GM19239 (cell line): ENCODE measurements around the gene NAALADL2.
"Not testable (repeated sequence)": the region's sequence is repeated elsewhere in the genome, so short reads cannot be mapped to it uniquely, and the experiment has no call there.

Source experiments
- DNase-seq: peaks from one replicate; pipeline ENCODE4 v3.0.0; 2011; ENCODE audit warnings: low spot score; ENCODE audit not compliant: insufficient read length
- FAIRE-seq: peaks from 2 replicates; lab custom pipeline; 2011; peaks lifted over from hg19 to GRCh38; lab: Jason Lieb, UNC

Gene NAALADL2

DNA sequence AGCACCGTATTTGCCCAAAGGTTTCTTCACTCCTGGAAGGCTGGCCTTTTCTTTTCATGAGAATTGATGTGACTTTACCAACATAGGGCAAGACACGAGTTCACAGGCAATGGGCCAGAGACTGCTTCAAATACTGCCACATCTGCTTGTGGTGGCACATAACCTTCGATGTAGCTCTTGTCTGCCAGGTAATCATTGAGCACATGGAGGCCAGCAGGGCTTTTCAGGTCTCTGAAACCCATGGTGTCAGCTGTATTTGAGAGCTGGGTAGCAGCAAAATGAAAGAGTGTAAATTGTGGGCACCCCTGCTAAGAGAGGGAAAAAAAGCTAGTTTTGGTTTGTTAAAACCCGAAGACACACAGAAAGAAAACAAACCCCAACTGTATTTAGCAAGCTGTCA, 200.7 kb downstream of the NAALADL2 start:
- DNase-seq (no peak), FAIRE-seq (no peak)

DNA sequence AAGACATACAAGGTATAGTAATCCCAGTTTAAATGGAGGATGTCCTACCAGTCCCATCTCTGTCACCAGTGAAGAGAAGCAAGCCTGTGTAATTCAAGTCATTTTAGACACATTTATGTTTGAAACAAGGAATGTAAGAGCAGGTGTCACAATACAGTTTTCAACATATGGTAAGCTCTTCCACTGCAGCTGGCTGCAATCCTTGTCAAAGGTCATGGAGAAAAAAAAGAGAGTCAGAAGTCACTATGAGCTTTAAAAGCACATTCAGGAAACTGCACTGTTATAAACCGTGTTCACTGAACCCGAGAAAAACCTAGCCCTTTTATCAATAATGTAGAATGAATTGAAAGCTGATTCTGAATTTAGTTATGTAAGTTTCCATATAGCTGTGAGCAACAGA, 206.4 kb downstream of the NAALADL2 start:
- no peak for DNase-seq
- no peak for FAIRE-seq

- DNase-seq: no peak
- no peak for FAIRE-seq
These were observed 207.7 kb downstream of the NAALADL2 start for GRCh38 chr3:175066617-175067415.

- no peak for FAIRE-seq
- DNase-seq: no peak
These were observed 209.5 kb downstream of the NAALADL2 start for GRCh38 chr3:175068587-175068986.

DNA sequence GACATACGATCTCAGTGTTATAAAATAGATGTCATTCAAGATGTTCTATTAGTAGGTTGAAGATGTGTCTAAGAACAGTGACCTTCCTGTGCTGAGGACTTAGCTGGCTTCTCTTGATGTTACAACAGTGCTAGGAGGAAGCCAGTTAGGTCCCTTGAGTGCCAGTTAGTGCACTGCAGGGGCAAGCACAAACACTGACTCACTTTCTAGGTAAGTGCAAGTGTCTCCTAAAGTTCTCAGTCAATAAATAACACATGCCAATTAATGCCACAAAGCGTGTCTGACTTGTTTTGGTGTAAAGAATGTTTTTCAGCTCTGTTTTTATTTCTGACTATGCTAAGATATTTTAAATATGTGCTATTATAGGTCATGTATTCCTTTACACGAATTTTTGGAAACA, 211.8 kb downstream of the NAALADL2 start:
- FAIRE-seq (no peak), DNase-seq (no peak)

DNA sequence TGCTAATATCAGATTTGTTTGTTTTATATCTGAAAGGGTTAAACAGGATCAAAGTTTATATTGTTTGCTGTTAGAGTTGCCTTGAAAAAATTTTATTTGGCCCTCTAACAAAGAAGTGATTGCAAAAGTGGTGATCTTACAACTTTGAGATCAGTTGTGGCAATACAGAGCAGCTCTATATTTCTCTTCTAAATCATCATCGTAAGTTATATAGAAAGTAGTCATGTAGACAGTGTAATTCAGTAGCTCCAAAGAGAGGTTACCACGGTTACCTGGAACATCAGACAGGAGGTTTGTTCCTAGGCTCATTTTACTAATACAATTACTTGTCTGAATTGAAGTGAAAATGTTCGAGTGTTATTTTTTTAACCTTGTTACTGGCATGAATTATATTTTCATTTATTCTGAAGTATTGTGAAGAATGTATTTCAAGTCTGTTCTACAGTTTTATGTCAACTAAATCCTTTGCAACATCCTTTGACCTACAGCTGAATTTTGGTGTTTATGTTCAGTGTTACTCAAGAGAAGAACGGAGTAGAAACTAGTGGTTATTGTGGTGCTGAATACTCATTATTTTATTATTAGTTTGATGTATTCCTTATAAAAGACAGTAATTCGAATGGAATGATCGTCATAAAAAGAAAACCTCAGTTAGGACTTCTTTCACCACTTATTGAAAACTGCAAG, 214.2 kb downstream of the NAALADL2 start:
- no peak for FAIRE-seq
- no peak for DNase-seq

GRCh38 chr3:175075269-175075668, 216.1 kb downstream of the NAALADL2 start:
- no peak for FAIRE-seq
- no peak for DNase-seq

- DNase-seq (no peak), FAIRE-seq (no peak)
These were observed 218.1 kb downstream of the NAALADL2 start for GRCh38 chr3:175077216-175077615.

- FAIRE-seq (no peak), DNase-seq (no peak)
These were observed 223.5 kb downstream of the NAALADL2 start for GRCh38 chr3:175082631-175083030.

DNA sequence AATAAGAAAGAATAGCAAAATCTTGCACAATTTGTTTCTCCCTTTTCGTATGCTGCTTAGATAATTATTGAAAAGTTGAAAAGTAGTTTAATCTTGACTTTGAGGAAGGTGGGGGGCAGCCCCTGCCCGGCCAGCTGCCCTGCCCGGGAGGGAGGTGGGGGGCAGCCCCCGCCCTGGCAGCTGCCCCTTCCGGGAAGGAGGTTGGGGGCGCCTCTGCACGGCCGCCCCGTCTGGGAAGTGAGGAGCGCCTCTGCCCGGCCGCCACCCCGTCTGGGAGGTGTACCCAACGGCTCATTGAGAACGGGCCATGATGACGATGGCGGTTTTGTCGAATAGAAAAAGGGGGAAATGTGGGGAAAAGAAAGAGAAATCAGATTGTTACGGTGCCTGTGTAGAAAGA, 228.0 kb downstream of the NAALADL2 start:
- not testable (repeated sequence) for FAIRE-seq

DNA sequence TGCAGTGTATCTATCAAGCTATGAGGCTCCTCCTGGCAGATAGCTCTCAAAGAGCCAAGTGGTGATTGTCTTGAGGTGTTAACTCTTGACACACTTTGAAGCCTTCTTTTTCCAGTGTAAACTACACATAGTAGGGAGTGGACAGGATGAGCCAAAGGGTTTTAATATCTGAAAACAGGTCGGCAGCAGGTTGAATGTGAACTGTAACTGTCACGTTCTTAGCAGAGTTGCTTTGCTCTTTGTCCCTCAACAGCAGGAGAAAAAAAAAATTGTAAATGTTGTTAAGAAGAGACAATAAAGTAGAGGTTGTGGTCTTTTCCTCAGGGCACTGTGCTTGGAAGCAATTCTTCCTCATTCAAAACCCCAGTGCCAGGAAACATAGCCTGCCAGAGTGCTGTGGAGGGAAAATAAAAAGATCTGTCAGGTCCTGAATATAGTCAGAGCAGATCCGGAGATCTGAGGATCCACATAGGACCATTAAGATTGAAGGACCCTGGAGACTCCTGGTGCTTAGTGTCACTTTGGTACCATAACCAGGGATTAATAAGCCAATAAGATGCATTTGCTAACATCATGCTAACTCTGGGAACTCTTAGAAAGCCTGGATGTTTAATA, 229.7 kb downstream of the NAALADL2 start:
- FAIRE-seq (no peak), DNase-seq (no peak)

More for the DNA sequence above, 228.0 kb downstream of the NAALADL2 start:
- not testable (repeated sequence) for DNase-seq

GRCh38 chr3:175091426-175092114, 232.4 kb downstream of the NAALADL2 start:
- peak; percentile 40 for FAIRE-seq

DNA sequence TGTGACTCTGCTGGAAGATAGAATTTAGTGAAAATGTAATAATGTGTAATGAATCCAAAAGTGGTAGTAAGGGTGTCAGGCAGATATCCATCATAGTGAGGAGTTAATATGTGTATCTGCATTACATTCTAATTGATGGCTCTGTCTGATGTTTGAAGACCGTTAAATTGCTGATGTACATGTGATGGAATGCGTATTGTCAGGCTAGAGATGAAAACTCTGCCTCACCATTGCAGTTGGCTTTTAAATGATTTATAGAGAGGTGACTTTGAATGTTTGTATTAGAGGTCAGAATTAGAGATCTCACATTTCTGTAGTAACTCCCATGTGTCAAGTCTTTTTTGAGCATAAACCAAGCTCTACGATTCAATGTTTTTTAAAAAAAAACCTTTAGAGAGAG, 234.6 kb downstream of the NAALADL2 start:
- FAIRE-seq: no peak
- DNase-seq: no peak

More at GRCh38 chr3:175091426-175092114, 232.4 kb downstream of the NAALADL2 start:
- no peak for DNase-seq

DNA sequence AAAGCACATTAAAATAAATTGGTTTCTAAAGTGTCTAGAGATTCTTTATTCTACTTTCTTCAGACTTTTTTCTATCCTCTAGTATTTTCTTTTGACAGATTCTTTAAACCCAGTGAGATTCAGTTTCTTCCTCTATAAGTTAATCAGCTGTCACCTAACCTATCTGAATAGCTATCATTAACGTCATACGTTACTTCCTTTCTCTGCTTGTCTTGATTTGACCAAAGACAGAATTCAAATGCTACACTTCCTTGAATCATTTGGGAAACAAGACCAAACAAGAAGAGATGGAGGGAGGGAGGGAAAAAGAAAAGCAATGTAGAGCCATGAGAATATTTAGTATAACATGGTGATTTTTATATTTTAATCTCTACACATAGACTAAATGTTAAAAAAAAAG, 235.2 kb downstream of the NAALADL2 start:
- no peak for FAIRE-seq
- DNase-seq: no peak

DNA sequence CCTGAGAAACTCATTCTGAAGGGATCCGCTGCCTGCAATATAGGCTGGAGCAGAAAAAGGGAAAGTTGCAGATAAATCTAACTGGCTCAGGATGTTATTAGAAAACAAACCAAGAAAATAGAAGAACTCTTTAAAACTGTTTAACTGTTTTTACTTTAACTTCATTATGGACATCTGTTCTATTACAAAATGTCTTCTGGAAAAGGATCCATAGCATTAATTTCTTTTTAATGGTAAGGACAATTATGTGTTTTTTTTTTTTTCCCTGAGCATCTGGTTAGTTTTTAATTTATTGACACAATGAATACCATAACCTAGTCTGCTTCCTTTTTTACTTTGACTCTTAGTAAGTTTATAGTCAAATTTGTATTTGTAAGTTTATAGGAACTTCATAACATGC, 239.5 kb downstream of the NAALADL2 start:
- no peak for FAIRE-seq
- DNase-seq: no peak

- DNase-seq (no peak), FAIRE-seq (no peak)
These were observed 243.0 kb downstream of the NAALADL2 start for GRCh38 chr3:175102161-175102560.

- DNase-seq (no peak), FAIRE-seq (no peak)
These were observed 244.2 kb downstream of the NAALADL2 start for GRCh38 chr3:175103298-175103697.

GRCh38 chr3:175105066-175105465, 245.9 kb downstream of the NAALADL2 start:
- FAIRE-seq: no peak
- DNase-seq: no peak

DNA sequence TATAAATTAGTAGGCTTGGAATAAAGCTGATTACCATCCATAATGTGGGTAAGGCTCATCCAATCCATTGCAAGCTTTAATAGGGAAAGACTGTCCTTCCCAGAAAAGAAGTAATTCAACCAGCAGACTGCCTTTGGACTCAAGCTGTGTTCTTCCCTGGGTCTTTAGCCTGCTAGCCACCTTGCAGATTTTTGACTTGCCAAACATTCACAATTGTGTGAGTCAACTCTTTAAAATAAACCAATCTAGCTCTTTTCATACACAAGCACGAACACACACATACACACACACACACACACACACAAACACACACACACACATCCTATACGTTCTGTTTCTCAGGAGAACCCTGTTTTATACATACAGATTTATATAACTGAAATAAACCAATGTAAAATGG, 248.1 kb downstream of the NAALADL2 start:
- FAIRE-seq (no peak), DNase-seq (no peak)

GRCh38 chr3:175107995-175108394, 248.9 kb downstream of the NAALADL2 start:
- FAIRE-seq: no peak
- no peak for DNase-seq
